H1 (cell line): Measurements from ENCODE around the gene ELMO1. TPM values are rescaled to one million over a fixed set of nuclear protein-coding genes. Genes with fewer than 3 reads are reported as not detected.
A peak's percentile ranks its signal among the peaks of the same experiment; 100 is the strongest.

ENCODE experiments used
- CTCF ChIA-PET: fragments of 300-600 bp; sonication (Branson Sonifier 250); formaldehyde crosslinking; loops from one replicate; lab custom pipeline; 2021; ENCODE audit not compliant: partially characterized antibody; lab: Charles Lee
- POLR2A ChIA-PET: fragments of 300-600 bp; sonication (Branson Sonifier 250); formaldehyde crosslinking; loops from one replicate; lab custom pipeline; 2021; ENCODE audit warnings: inconsistent platforms; ENCODE audit not compliant: partially characterized antibody; lab: Charles Lee
- DNase-seq, 2 experiments: peaks; one replicate each; pipeline versions ENCODE4 v3.0.0 to v3.0.0-alpha.2; 2010 to 2022; ENCODE audit warnings: low spot score in 2 of 2, low read depth in 1 of 2, mixed read lengths in 1 of 2
- FAIRE-seq: peaks from 2 replicates; lab custom pipeline; 2011; peaks lifted over from hg19 to GRCh38; lab: Jason Lieb, UNC
- H2AFZ ChIP-seq: 2 replicates; pipeline ENCODE4 v1.8.1; 2012; ENCODE audit warnings: low read length, inconsistent platforms
- H2AK5ac ChIP-seq: 2 replicates; pipeline ENCODE4 v1.6.1; 2013; ENCODE audit warnings: low read depth, low read length
- H2BK120ac ChIP-seq: replicated peaks from 2 replicates; pipeline ENCODE3; 2013; ENCODE audit warnings: low read depth, low read length, inconsistent platforms
- H2BK12ac ChIP-seq: 2 replicates; pipeline ENCODE4 v1.6.1; 2013; ENCODE audit warnings: low read depth, low read length
- H2BK15ac ChIP-seq: 2 replicates; pipeline ENCODE4 v1.6.1; 2013; ENCODE audit warnings: low read length
- H2BK20ac ChIP-seq: 2 replicates; pipeline ENCODE4 v1.6.1; 2013; ENCODE audit warnings: low read length
- H2BK5ac ChIP-seq: 2 replicates; pipeline ENCODE4 v1.6.1; 2013; ENCODE audit warnings: low read depth, low read length
- H3K14ac ChIP-seq: 2 replicates; pipeline ENCODE4 v1.6.1; 2013; ENCODE audit warnings: inconsistent platforms; ENCODE audit not compliant: insufficient read length
- H3K18ac ChIP-seq: 2 replicates; pipeline ENCODE4 v1.6.1; 2013; ENCODE audit warnings: low read length; ENCODE audit errors: extremely low read depth
- H3K23ac ChIP-seq: 2 replicates; pipeline ENCODE4 v1.6.1; 2013; ENCODE audit warnings: inconsistent platforms; ENCODE audit not compliant: insufficient read length
- H3K23me2 ChIP-seq: 2 replicates; pipeline ENCODE4 v1.6.1; 2013; ENCODE audit warnings: low read depth, low read length
- H3K27ac ChIP-seq: 2 replicates; pipeline ENCODE4 v1.6.1; 2011; ENCODE audit warnings: low read depth, low read length, inconsistent platforms
- H3K27me3 ChIP-seq, 4 experiments: replicated peaks in 1 of 4; 1 replicate in 1 of 4; 2 replicates in 3 of 4; pipeline versions ENCODE4 v1.6.1 to v1.8.1; 2011 to 2013; ENCODE audit warnings: low read length in 3 of 4, mild to moderate bottlenecking in 3 of 4, inconsistent platforms in 2 of 4, mixed read lengths in 2 of 4, moderate library complexity in 1 of 4; ENCODE audit not compliant: control insufficient read depth in 3 of 4, insufficient read depth in 3 of 4; ENCODE audit errors: extremely low read depth in 1 of 4
- H3K36me3 ChIP-seq, 4 experiments: 2 replicates each; pipeline versions ENCODE4 v1.6.1 to v1.8.1; 2011 to 2013; ENCODE audit warnings: mild to moderate bottlenecking in 4 of 4, low read length in 3 of 4, moderate library complexity in 2 of 4, control low read depth in 1 of 4, inconsistent platforms in 1 of 4; ENCODE audit not compliant: insufficient read depth in 4 of 4, control insufficient read depth in 2 of 4
- H3K4ac ChIP-seq: replicated peaks from 2 replicates; pipeline ENCODE3; 2013; ENCODE audit warnings: low read length, low read depth, mixed read lengths, inconsistent platforms; ENCODE audit not compliant: insufficient read length
- H3K4me1 ChIP-seq, 4 experiments: replicated peaks in 1 of 4; 1 replicate in 1 of 4; 2 replicates in 3 of 4; pipeline versions ENCODE4 v1.6.1 to v1.8.1; 2011 to 2013; ENCODE audit warnings: low read length in 3 of 4, inconsistent platforms in 2 of 4, mixed read lengths in 1 of 4; ENCODE audit not compliant: insufficient read depth in 4 of 4, control insufficient read depth in 3 of 4
- H3K4me2 ChIP-seq, 2 experiments: 2 replicates each; pipeline versions ENCODE4 v1.6.1 to v1.8.1; 2011 to 2013; ENCODE audit warnings: low read depth in 2 of 2, low read length in 2 of 2, control low read depth in 1 of 2, inconsistent platforms in 1 of 2, mild to moderate bottlenecking in 1 of 2; ENCODE audit not compliant: insufficient read depth in 1 of 2
- H3K4me3 ChIP-seq, 4 experiments: fragments of 200-600, 300-600 bp in 1 of 4; sonication (generic), shearing (Covaris generic), sonication (Bioruptor Twin) in 1 of 4; 2 replicates each; pipeline versions ENCODE4 v1.5.1 to v1.8.1; 2011 to 2016; ENCODE audit warnings: low read length in 4 of 4, low read depth in 3 of 4, control low read depth in 2 of 4, inconsistent platforms in 2 of 4, mild to moderate bottlenecking in 2 of 4, mixed read lengths in 1 of 4, moderate library complexity in 1 of 4; ENCODE audit not compliant: insufficient read depth in 2 of 4; ENCODE audit errors: extremely low read depth in 1 of 4
- H3K56ac ChIP-seq: replicated peaks from 2 replicates; pipeline ENCODE3; 2013; ENCODE audit warnings: low read depth, mild to moderate bottlenecking, mixed read lengths, low read length, inconsistent platforms; ENCODE audit not compliant: insufficient read length
- H3K79me1 ChIP-seq: 2 replicates; pipeline ENCODE4 v1.6.1; 2013; ENCODE audit warnings: low read depth, low read length, control low read depth
- H3K79me2 ChIP-seq, 2 experiments: 2 replicates each; pipeline versions ENCODE4 v1.6.1 to v1.8.1; 2012 to 2013; ENCODE audit warnings: low read length in 2 of 2, mild to moderate bottlenecking in 2 of 2, inconsistent platforms in 1 of 2; ENCODE audit not compliant: insufficient read depth in 2 of 2, control insufficient read depth in 1 of 2
- H3K9ac ChIP-seq, 4 experiments: replicated peaks in 1 of 4; 1 replicate in 1 of 4; 2 replicates in 3 of 4; pipeline versions ENCODE4 v1.6.1 to v1.8.1; 2011 to 2013; ENCODE audit warnings: low read depth in 3 of 4, low read length in 3 of 4, control low read depth in 2 of 4, mild to moderate bottlenecking in 2 of 4, moderate library complexity in 2 of 4, inconsistent platforms in 1 of 4; ENCODE audit errors: extremely low read depth in 1 of 4
- H3K9me3 ChIP-seq, 2 experiments: 2 replicates each; pipeline versions ENCODE4 v1.6.1 to v1.8.1; 2012 to 2013; ENCODE audit warnings: mild to moderate bottlenecking in 2 of 2, moderate library complexity in 2 of 2, control low read depth in 1 of 2, inconsistent platforms in 1 of 2, low read depth in 1 of 2, low read length in 1 of 2, mixed read lengths in 1 of 2; ENCODE audit not compliant: insufficient read depth in 2 of 2
- H4K20me1 ChIP-seq, 2 experiments: replicated peaks in 1 of 2; 2 replicates each; pipeline versions ENCODE3 to v1.8.1; 2011 to 2013; ENCODE audit warnings: inconsistent platforms in 2 of 2, low read length in 2 of 2, mild to moderate bottlenecking in 1 of 2; ENCODE audit not compliant: insufficient read depth in 2 of 2, control insufficient read depth in 1 of 2
- H4K5ac ChIP-seq: 2 replicates; pipeline ENCODE4 v1.6.1; 2013; ENCODE audit warnings: low read length, low read depth, mixed read lengths, inconsistent platforms; ENCODE audit not compliant: insufficient read length
- H4K8ac ChIP-seq: 2 replicates; pipeline ENCODE4 v1.8.0; 2013; ENCODE audit warnings: mild to moderate bottlenecking, moderate library complexity, low read length, inconsistent platforms; ENCODE audit not compliant: insufficient read depth; ENCODE audit errors: extremely low read depth
- H4K91ac ChIP-seq: replicated peaks from 2 replicates; pipeline ENCODE3; 2013; ENCODE audit warnings: low read length, mixed read lengths, inconsistent platforms; ENCODE audit not compliant: insufficient read length
- ASH2L ChIP-seq: fragments of 200-600, 300-600 bp; sonication (generic); IDR thresholded peaks from one replicate; pipeline ENCODE4 v1.7.1; 2017; ENCODE audit warnings: low read length
- BRCA1 ChIP-seq: IDR thresholded peaks from 2 replicates; pipeline ENCODE4 v1.6.1; 2012; ENCODE audit warnings: low read depth, low read length, improper control_type of control experiment
- CBX5 ChIP-seq: fragments of 300-800, 300-1000 bp; sonication (generic); IDR thresholded peaks from 2 replicates; pipeline ENCODE4 v1.7.1; 2016; ENCODE audit warnings: antibody characterized with exemption, low read length, low read depth
- CBX8 ChIP-seq: fragments of 300-800, 300-1000 bp; sonication (generic); IDR thresholded peaks from 2 replicates; pipeline ENCODE4 v1.7.1; 2016; ENCODE audit warnings: low read depth, low read length, borderline replicate concordance
- E2F6 ChIP-seq: IDR thresholded peaks from 2 replicates; pipeline ENCODE4 v1.6.1; 2012; ENCODE audit warnings: inconsistent platforms
- NANOG ChIP-seq: IDR thresholded peaks from 2 replicates; pipeline ENCODE4 v1.6.1; 2011; ENCODE audit warnings: low read length, low read depth, mild to moderate bottlenecking, inconsistent platforms; ENCODE audit not compliant: insufficient read depth, poor library complexity, severe bottlenecking
- POLR2A ChIP-seq, 2 experiments: IDR thresholded peaks; 1 replicate in 1 of 2; 2 replicates in 1 of 2; pipeline ENCODE4 v1.6.1; 2011; ENCODE audit warnings: low read depth in 2 of 2, low read length in 2 of 2, mild to moderate bottlenecking in 2 of 2; ENCODE audit errors: control extremely low read depth in 1 of 2
- RAD21 ChIP-seq, 2 experiments: IDR thresholded peaks in 1 of 2; conservative IDR thresholded peaks in 1 of 2; 2 replicates each; pipeline ENCODE4 v1.6.1; 2011; ENCODE audit warnings: low read depth in 2 of 2, low read length in 2 of 2, improper control_type of control experiment in 1 of 2, inconsistent platforms in 1 of 2, mild to moderate bottlenecking in 1 of 2, moderate library complexity in 1 of 2
- TAF1 ChIP-seq: IDR thresholded peaks from 2 replicates; pipeline ENCODE4 v1.6.1; 2011; ENCODE audit warnings: mild to moderate bottlenecking, low read depth, low read length
- TEAD4 ChIP-seq: IDR thresholded peaks from 2 replicates; pipeline ENCODE4 v1.6.1; 2012; ENCODE audit warnings: low read depth, low read length, inconsistent platforms, mixed read lengths
- WGBS, 2 experiments: shearing (Covaris generic) in 1 of 2; methylation state at CpG; one replicate each; pipeline versions ENCODE4 v1.1.6 to v1.1.7; 2013 to 2015; ENCODE audit warnings: low lambda C conversion rate in 2 of 2, mixed read lengths in 2 of 2, inconsistent platforms in 1 of 2, low coverage in 1 of 2, missing lambda C conversion rate in 1 of 2; ENCODE audit not compliant: insufficient replicate concordance in 2 of 2, insufficient coverage in 1 of 2, insufficient read length in 1 of 2; ENCODE audit errors: extremely low coverage in 1 of 2, missing lambda C conversion rate in 1 of 2; 5-methylcytosine and 5-hydroxymethylcytosine counted together
- polyA plus RNA-seq, 7 experiments: library from polyadenylated mRNA; depleted of rRNA in 3 of 7; stranded (reverse) in 5 of 7; unstranded in 2 of 7; fragments of >200 nt in 5 of 7; fragments of 200-250 nt in 2 of 7; gene quantifications; 1 replicate in 5 of 7; 2 replicates in 1 of 7; 4 replicates in 1 of 7; pipeline versions ENCODE4 v1.2.1 to v1.2.3, GENCODE V29; 2011 to 2013; ENCODE audit warnings: missing spikeins in 2 of 7, mixed read lengths in 2 of 7
- total RNA-seq: library from RNA; stranded (reverse); fragmentation: NEBNext Ultra II Directional; extraction: Animal tissue kit (Norgen Biotek cat#: 25700); gene quantifications from 2 replicates; pipeline ENCODE4 v1.2.1, GENCODE V29; 2021

Gene ELMO1
- total and polyA plus RNA-seq, 2 of the 8 experiments (the other 6 are each of a cell fraction or from before 2014, with no cell fraction given) = 18.4 to 21.0 TPM

- H3K14ac ChIP-seq = no peak overlapping the region
- no peak overlapping the region for H3K23ac ChIP-seq
- ChIA-PET CTCF (interaction anchor here (0.5 to 3.8 kb wide), 15 partner anchors 10 to 642 kb away, joined by 3 to 40 read pairs (median 4); no protein-coding TSS in a partner anchor), POLR2A (interaction anchor here (0.7 kb wide), 2 partner anchors 16 to 58 kb away, joined by 3 read pairs; no protein-coding TSS in a partner anchor)
- no peak overlapping the region for H2BK20ac ChIP-seq
- no peak overlapping the region for H3K4me2 ChIP-seq
- H2AK5ac ChIP-seq = no peak overlapping the region; the same call in 1 of the 2 replicates
- DNase-seq (peak; percentile 17 to 55), FAIRE-seq (peak; percentile 19)
- H3K27ac ChIP-seq = no peak overlapping the region
- H2BK12ac ChIP-seq = no peak overlapping the region
- H4K5ac ChIP-seq = no peak overlapping the region
- H3K36me3 ChIP-seq = no peaks in the 10 kb centered on the region
- H2BK15ac ChIP-seq = 0 out of 2 replicates have a peak overlapping the region, but pooled peaks have one; percentile 1
- H3K4me3 ChIP-seq = no peak overlapping the region
- no peak overlapping the region for H2BK120ac ChIP-seq
- H4K91ac ChIP-seq = no peak overlapping the region
- no peaks in the 10 kb centered on the region for H3K27me3 ChIP-seq
- WGBS, 2 experiments = 88% methylated on average over 32 of the region's 32 CpGs; no CpG with 5 or more reads in 1 of the 2 experiments
- H3K79me2 ChIP-seq = no peaks in the 10 kb centered on the region
- no peaks in the 10 kb centered on the region for H3K23me2 ChIP-seq
- no peak overlapping the region for H4K8ac ChIP-seq
- no peak overlapping the region; the same call in 1 of the 2 replicates for H3K18ac ChIP-seq
- H3K4me1 ChIP-seq = peaks cover 2 to 7% (median 5%) of the 10 kb centered on the region in 4 experiments; a peak in 5 of 7 replicates
- no peak overlapping the region for H3K56ac ChIP-seq
- no peak overlapping the region for H3K4ac ChIP-seq
- H2BK5ac ChIP-seq = no peak overlapping the region; the same call in 1 of the 2 replicates
- no peaks in the 10 kb centered on the region; the same call in 1 of the 2 replicates for H3K79me1 ChIP-seq
- no peak overlapping the region for H3K9ac ChIP-seq
- H2AFZ ChIP-seq = no peak overlapping the region
- H3K9me3 ChIP-seq = no peaks in the 10 kb centered on the region
- H4K20me1 ChIP-seq = no peaks in the 10 kb centered on the region
- TF ChIP-seq POLR2A (IDR thresholded peaks at IDR 0.05; ENCODE audit: control extremely low read depth in 1 of 2, low read depth in 2 of 2, low read length in 2 of 2) (no peak), RAD21 (IDR thresholded peaks at IDR 0.05 in 1 of 2, conservative IDR thresholded peaks at IDR 0.05 in 1 of 2; ENCODE audit: low read depth in 2 of 2, low read length in 2 of 2) (peak; percentile 77 to 83), TAF1 (no peak), NANOG (no peak), TEAD4 (peak; percentile 47), BRCA1 (no peak), CBX5 (no peak), E2F6 (no peak), CBX8 (no peak), ASH2L (no peak)
These were observed 95.4 kb downstream of the ELMO1 start for GRCh38 chr7:37352974-37353948.
